GM18873 (cell line): ENCODE data around the gene PYCR2.

Source experiments
- ATAC-seq: cut with Tn5 transposase; IDR thresholded peaks from one replicate; pipeline ENCODE4 v1.9.1; 2021; ENCODE audit warnings: mild to moderate bottlenecking, moderate library complexity, moderate number of reproducible peaks; ENCODE audit not compliant: unreplicated experiment, low FRiP score

Gene PYCR2

GRCh38 chr1:225921734-225922709 is 2.0 kb downstream of the PYCR2 start:
- no peak for ATAC-seq

DNA sequence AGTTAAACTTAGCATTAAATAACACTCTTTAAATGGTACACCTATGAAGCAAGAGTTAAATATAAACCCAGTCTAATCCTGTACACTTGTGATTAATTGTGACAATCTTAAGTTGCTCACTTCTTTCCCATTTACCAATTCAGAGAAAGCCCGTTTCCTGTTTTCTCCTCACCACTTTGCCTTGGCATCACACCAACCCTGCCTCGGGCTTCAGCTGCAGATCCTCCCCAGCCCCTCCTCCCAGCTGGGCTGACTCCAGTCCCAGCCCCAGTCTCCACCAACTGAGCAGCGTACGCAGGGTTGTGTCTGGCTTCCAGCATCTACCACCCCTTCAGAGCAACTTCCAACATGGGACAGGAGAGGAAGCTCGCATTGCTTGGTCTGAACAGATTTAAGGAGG is 4.1 kb downstream of the PYCR2 start:
- ATAC-seq, result no peak

DNA sequence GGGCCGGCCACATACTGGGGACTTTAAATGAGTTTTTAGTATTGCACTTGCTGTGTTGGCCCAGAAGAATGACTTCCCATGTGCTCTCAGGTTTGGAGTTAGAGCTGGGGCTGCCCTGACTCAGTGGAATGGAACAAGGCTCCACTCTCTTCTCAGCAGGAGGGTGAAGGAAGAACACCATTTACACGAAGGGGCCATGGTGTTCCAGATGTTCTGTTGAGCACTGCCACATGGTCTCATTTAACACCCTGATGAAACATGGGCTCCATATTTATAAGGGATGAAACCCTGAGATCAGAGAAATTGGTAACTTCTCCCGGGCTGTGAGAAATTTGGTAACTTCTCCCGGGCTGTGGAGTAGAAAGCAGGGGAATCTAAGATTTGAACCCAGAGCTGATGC is 5.8 kb downstream of the PYCR2 start:
- ATAC-seq, result no peak

GRCh38 chr1:225917536-225917935 is 6.5 kb downstream of the PYCR2 start:
- no peak for ATAC-seq

GRCh38 chr1:225917101-225917500 is 6.9 kb downstream of the PYCR2 start:
- no peak for ATAC-seq

GRCh38 chr1:225915538-225915991 is 8.5 kb downstream of the PYCR2 start:
- no peak for ATAC-seq

DNA sequence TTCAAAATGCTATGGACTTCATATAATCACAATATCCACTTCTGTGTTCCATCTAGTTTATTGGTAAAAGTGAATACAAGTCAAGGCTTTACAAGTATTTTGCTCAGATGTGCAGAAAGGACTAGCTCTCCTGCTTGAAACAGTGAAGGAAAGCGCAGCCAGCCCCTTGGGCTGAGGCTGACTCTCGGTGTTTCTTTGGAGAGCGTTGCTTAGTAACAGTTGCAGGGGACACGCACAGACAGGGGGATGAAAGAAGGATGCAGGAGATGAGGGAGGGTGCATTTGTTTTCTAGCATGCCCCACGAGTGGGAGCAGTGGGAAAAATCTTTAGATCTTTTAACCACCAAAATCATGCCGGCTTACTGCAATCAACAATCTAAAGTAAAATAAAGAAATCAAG is 9.1 kb downstream of the PYCR2 start:
- no peak for ATAC-seq

DNA sequence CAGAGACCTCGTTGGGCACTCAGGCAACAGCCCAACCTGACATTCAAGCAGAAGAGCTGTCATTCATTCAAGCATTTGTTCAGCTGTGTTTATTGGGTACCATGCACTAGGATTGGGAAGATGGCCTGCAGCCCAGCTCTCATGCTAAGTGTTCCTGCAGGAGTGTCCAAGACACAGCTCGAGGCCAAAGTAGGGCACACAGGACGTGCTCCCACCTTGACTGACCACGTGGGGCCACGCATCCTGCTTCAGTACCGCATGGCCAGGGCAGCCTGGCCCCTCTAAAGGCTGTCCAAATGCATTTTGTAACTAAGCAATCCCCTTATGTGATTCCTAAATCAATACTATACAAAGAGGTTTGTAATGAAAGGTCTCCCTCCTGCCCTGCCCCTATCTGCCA is 9.7 kb downstream of the PYCR2 start:
- no peak for ATAC-seq

DNA sequence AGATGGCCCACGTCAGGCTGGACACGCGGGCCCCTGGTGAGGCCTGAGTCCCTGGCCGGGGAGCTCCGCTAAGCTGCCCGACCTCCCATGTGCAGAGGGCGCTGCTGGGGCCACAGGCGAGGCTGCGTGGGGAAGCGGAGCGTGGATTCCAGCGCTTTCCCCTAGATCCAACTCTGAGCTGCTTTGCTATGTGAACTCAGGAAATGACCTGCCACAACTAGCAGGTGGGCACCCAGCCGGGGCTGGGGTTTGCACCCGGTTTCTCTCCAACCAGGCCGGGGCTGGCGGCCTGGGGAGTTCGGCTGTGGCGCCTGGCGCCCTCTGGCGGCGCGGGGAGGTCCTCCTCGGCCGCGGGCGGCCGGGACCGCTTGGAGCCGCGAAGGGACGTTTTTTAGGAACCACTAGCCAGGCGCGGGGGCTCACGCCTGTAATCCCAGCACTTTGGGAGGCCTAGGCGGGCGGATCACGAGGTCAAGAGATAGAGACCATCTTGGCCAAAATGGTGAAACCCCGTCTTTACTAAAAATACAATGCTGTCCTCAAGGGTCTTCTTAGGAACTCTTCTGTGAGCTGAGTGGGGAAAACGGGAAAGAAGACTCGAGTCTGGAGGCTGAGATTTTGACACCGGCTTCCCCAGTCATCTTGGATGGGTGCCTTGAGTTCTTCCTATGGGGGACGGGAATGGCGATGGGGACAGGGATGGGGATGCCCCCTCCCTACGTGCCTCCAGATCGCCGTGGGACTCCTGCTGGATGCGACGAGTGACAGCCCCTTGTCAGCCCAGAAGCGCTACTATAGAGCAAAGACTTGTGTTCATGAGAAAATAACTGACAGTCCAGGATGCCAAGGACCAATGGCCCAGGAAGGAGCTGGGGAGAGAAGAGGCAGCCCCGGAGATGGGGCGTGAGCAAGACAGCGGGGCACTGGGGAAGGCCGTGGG is 12.6 kb downstream of the PYCR2 start:
- no peak for ATAC-seq

DNA sequence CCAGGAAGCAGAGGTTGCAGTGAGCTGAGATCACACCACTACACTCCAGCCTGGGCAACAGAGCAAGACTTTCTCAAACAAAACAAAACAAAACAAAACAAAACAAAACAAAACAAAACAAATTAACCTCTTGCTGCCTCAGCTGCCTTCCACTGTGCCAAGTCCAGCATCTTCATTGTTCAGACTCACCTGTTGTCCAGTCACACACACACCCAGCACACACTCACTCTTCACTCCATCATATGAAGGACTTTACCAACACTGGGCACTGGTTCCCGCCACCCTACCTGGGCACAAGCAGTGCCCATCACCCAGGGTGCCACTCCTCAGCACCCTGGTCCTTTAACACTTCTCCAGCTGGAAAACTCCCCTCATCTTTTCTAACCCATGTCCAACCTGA is 14.6 kb downstream of the PYCR2 start:
- no peak for ATAC-seq

DNA sequence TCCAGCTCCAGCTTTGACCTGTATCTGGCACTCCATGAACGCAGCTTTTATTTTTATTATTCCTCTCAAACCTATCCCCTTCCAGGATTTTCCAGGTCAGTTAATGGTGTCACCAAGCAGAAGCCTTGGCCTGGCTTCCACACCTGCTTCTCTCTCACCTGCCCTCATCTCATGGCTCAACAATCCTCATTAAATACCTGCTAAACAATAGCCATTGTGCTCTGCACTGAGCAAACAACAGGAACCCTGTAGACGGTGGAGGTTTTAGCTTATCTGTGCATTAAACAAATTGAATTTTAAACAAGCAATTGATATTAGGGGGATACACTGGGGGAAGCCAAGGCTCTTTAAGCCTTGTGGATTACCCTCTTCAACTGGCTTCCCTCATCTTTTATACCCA is 15.3 kb downstream of the PYCR2 start:
- ATAC-seq, result no peak

DNA sequence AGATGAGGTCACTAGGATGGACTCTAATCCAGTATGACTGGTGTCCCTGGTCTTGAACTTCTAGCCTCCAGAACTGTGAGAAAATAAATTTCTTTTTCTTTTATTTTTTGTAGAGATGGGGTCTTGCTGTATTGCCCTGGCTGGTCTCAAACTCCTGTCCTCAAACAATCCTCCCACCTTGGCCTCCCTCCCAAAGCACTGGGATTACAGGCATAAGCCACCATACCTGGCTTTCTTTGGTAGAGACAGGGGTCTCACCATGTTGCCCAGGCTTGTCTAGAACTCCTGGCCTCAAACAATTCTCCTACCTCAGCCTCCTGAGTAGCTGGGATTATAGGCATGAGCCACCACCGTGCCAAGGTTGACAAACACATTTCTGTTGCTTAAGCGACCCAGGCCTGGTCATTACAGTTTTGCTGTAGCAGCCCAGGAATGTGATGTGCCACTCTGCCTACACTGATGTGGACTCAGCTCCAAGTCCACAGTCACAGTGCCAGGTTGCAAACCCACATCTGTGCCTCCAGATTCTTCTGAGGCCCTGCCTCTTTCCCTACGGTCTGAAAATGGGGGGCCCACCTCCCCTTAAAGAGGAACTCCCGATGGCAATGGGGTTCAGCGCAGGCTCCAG is 15.9 kb downstream of the PYCR2 start:
- ATAC-seq, result no peak

GRCh38 chr1:225907341-225907740 is 16.7 kb downstream of the PYCR2 start:
- no peak for ATAC-seq

GRCh38 chr1:225906467-225906866 is 17.6 kb downstream of the PYCR2 start:
- ATAC-seq, result no peak

DNA sequence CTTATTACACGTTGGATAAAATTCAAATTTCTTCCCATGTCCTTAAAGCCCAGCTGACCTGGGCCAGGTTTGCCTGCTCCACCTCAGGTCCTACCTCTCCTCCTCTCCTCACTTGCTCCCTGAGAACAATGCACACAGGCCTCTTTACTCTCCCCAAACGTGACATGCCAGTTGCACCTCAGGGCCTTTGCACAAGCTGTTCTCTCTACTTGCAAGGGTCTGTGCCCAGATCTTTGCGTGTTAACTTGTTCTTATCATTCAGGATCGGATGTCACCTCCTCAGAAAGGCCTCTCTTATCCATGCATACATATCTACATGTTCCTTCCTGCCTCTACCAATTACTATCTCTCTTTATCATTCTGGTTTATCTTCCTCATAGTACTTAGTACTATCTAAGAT is 20.4 kb downstream of the PYCR2 start:
- no peak for ATAC-seq

DNA sequence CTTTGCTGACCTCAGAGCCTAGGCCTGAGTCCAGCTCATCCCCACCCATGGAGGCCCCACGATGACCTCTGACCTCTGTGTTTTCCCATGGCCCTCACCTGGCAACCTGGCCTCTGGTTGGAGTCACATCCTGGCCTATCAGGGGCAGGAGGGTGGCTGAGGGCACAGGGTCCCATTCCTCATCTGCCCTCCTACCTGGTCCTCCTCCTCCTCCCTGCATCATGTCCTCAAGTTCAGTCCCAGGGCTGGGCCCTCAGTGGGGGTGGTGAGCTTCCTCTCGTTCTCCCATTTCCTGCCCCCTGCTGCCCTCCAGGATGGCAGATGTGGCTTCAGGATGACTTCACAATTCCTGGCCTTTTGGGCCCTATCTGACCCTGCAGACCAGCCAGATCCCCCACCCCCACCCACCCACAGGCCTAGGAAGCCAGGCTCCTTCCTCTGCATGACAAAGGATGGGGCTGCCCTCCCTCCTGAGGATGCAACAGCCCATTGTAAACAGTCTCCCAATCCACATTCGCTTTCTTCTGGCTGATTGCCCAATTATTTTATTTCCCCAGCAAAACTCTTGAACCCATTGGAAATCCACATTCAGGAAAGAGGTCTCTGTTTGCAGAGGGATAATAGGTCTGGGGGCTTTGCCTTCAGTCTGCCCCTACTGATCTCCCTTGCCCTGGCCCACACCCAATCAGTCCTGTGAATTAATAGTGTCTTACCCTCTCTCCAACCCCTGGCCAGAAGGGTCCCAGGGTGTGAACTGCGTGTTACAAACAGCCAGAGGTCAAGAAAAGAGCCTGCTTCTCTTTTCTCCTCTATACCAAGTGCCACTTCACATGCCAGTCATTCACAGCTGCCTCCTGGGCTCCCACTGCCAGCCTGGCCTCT is 24.8 kb downstream of the PYCR2 start:
- ATAC-seq, result no peak

DNA sequence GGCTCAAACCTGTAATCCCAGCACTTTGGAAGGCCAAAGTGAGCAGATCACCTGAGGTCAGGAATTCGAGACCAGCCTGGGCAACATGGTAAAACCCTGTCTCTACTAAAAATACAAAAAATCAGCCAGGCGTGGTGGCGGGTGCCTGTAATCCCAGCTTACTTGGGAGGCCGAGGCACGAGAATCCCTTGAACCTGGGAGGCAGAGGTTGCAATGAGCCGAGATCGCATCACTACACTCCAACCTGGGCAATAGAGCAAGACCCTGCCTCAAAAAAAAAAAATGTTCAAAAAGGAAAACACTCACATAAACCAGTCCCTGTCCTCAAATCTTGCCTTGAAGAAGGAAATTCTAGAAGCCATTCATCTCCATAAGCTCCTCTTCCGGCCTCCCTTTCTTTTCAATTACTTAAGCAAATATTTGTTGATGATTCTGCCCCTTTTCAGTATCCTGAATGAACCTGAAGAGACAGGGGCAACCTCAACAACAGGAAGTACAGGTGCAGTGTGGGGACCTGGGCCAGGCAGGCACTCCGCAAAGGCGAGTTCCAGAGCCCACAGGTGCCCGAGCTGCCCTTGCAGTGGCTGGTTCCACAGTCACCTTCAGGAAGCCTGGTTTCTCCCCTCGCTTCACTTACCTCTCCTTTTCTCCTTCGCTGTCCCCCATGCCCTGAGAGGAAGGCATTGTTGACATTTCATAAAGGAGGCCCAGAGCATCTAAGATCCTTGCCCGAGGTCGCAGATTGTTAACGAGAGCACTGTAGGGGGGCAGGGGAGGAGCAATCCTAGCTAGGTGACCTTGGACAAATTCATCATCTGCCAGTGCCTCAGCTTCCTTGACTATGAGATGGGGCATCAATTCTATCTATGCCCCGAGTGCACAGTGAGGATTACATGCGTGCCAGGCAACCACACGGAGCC is 26.2 kb downstream of the PYCR2 start:
- no peak for ATAC-seq

GRCh38 chr1:225896937-225897549 is 27.0 kb downstream of the PYCR2 start:
- peak; percentile 100 for ATAC-seq
